Lower leg skin (tissue), 3 donors: ENCODE measurements around the gene VPS41.

Source experiments
- CTCF ChIP-seq, 3 donors: fragments of 450-650 bp; IDR thresholded peaks; one replicate each; pipeline ENCODE4 v1.5.1; 2016; ENCODE audit warnings: antibody characterized with exemption in 3 of 3, mild to moderate bottlenecking in 3 of 3, moderate library complexity in 2 of 3
- POLR2A ChIP-seq, 2 donors: fragments of 450-650 bp; IDR thresholded peaks; one replicate each; pipeline ENCODE4 v1.6.1; 2016 to 2017; ENCODE audit warnings: antibody characterized with exemption in 2 of 2, mild to moderate bottlenecking in 1 of 2, moderate library complexity in 1 of 2

GRCh38 chr7:38928506-38928905 lies 19.5 kb upstream of the VPS41 start:
- TF ChIP-seq CTCF (IDR thresholded peaks at IDR 0.05) (no peak), POLR2A (IDR thresholded peaks at IDR 0.05) (no peak)
